Left ventricle myocardium inferior (tissue), 1 donor: Measurements from ENCODE around the gene FBLN2. TPM values are rescaled to one million over a fixed set of nuclear protein-coding genes. Genes with fewer than 3 reads are reported as not detected.

Source experiments
- DNase-seq: peaks from one replicate; pipeline ENCODE4 v3.0.0-alpha.2; 2020
- H3K27ac ChIP-seq: fragments of 200-600 bp; replicated peaks from 2 replicates; pipeline ENCODE4 v1.8.0; 2021
- H3K27me3 ChIP-seq: fragments of 200-600 bp; 2 replicates; pipeline ENCODE4 v1.8.0; 2021; ENCODE audit warnings: low read depth
- H3K36me3 ChIP-seq: fragments of 200-600 bp; 2 replicates; pipeline ENCODE4 v1.8.0; 2021
- H3K4me1 ChIP-seq: fragments of 200-600 bp; 2 replicates; pipeline ENCODE4 v1.8.0; 2021
- H3K4me3 ChIP-seq: fragments of 200-600 bp; 2 replicates; pipeline ENCODE4 v1.8.0; 2021; ENCODE audit warnings: mild to moderate bottlenecking, moderate library complexity
- H3K9me3 ChIP-seq: fragments of 200-600 bp; replicated peaks from 2 replicates; pipeline ENCODE4 v1.8.0; 2021
- intact Hi-C: fragments of 100-400 bp; cut with micrococcal nuclease; formaldehyde crosslinking; loops from one replicate; pipeline ENCODE4 v1.11.0; 2022
- total RNA-seq: library from RNA; stranded (reverse); fragmentation: NEBNext Ultra II Directional; extraction: Animal tissue kit (Norgen Biotek cat#: 25700); gene quantifications from one replicate; pipeline ENCODE4 v1.2.1, GENCODE V29; 2021
- TF ChIP-seq, protein P1 (sequence below): fragments of 200-600 bp; IDR thresholded peaks from 2 replicates; pipeline ENCODE4 v1.8.0; 2021; ENCODE audit warnings: antibody characterized with exemption, mild to moderate bottlenecking, borderline replicate concordance
- donor health status: DM: no; HTN: yes; CAD: no; lungs with severe emphysema.

FBLN2 gene
- total RNA-seq, 1 donor from 2014 or later: 56.7 TPM

- no peaks in the 10 kb centered on the region for H3K36me3 ChIP-seq
- no peak for DNase-seq
- intact Hi-C loops: no loop called here
These were observed 89.0 kb downstream of the FBLN2 start for GRCh38 chr3:13637953-13638352.

DNA sequence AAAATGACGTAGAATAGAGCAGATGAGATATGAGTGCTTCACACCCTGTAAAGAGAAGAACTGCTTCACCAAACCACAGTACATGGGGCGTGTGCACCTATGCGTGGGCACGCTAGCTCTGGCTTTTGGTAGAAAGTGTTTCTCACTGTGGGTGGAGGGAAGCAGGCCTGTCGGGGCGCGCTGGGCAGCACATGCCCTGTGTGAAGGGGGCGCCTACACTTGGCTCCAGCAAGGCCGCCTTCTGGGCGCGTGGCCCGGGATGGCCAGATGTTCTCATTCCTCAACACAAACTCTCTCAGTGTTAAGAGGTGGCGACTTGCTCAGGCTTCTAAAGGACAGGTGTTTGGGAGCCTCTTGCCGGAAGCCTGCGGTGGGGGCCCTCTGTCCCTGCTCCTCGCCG is 90.0 kb downstream of the FBLN2 start:
- no peak for DNase-seq
- intact Hi-C loops: no loop called here

More at GRCh38 chr3:13637953-13638352, 89.0 kb downstream of the FBLN2 start:
- H3K4me3 ChIP-seq: no peak overlapping the region
- H3K27ac ChIP-seq: no peak overlapping the region
- TF ChIP-seq, protein P1, sequence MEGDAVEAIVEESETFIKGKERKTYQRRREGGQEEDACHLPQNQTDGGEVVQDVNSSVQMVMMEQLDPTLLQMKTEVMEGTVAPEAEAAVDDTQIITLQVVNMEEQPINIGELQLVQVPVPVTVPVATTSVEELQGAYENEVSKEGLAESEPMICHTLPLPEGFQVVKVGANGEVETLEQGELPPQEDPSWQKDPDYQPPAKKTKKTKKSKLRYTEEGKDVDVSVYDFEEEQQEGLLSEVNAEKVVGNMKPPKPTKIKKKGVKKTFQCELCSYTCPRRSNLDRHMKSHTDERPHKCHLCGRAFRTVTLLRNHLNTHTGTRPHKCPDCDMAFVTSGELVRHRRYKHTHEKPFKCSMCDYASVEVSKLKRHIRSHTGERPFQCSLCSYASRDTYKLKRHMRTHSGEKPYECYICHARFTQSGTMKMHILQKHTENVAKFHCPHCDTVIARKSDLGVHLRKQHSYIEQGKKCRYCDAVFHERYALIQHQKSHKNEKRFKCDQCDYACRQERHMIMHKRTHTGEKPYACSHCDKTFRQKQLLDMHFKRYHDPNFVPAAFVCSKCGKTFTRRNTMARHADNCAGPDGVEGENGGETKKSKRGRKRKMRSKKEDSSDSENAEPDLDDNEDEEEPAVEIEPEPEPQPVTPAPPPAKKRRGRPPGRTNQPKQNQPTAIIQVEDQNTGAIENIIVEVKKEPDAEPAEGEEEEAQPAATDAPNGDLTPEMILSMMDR: no peak
- H3K4me1 ChIP-seq: no peaks in the 10 kb centered on the region
- H3K27me3 ChIP-seq: peaks cover 56% of the 10 kb centered on the region
- no peaks in the 10 kb centered on the region for H3K9me3 ChIP-seq

DNA sequence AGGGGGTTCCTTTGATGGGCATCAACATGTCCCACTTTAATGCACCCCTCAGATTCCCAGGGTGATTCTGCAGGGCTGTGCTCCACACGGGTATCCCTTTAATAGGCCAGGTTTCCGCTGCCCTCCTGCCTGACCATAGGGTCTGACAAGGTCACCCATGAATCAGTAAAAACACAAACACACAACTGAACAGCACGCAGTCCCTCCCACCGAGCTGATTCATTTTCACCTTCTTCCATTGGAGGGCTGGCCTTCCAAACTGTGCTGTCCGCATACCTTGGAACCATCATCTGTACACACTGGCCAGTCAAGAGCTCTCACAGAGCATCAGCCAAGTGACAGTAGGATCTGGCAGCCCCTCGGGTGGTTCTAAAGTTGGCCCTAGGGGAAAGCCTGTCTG is 93.7 kb downstream of the FBLN2 start:
- H3K27me3 ChIP-seq: peaks cover 68% of the 10 kb centered on the region
- H3K36me3 ChIP-seq: no peaks in the 10 kb centered on the region
- TF ChIP-seq, protein P1: no peak
- DNase-seq: no peak
- intact Hi-C loops: no loop called here
- H3K4me3 ChIP-seq: no peak overlapping the region
- no peaks in the 10 kb centered on the region for H3K9me3 ChIP-seq
- no peak overlapping the region for H3K27ac ChIP-seq
- H3K4me1 ChIP-seq: peaks cover 2% of the 10 kb centered on the region

More for the DNA sequence above, 90.0 kb downstream of the FBLN2 start:
- no peaks in the 10 kb centered on the region for H3K9me3 ChIP-seq
- TF ChIP-seq, protein P1: no peak
- H3K4me3 ChIP-seq: no peak overlapping the region
- H3K27ac ChIP-seq: no peak overlapping the region
- H3K36me3 ChIP-seq: no peaks in the 10 kb centered on the region
- peaks cover 57% of the 10 kb centered on the region for H3K27me3 ChIP-seq
- H3K4me1 ChIP-seq: no peaks in the 10 kb centered on the region

DNA sequence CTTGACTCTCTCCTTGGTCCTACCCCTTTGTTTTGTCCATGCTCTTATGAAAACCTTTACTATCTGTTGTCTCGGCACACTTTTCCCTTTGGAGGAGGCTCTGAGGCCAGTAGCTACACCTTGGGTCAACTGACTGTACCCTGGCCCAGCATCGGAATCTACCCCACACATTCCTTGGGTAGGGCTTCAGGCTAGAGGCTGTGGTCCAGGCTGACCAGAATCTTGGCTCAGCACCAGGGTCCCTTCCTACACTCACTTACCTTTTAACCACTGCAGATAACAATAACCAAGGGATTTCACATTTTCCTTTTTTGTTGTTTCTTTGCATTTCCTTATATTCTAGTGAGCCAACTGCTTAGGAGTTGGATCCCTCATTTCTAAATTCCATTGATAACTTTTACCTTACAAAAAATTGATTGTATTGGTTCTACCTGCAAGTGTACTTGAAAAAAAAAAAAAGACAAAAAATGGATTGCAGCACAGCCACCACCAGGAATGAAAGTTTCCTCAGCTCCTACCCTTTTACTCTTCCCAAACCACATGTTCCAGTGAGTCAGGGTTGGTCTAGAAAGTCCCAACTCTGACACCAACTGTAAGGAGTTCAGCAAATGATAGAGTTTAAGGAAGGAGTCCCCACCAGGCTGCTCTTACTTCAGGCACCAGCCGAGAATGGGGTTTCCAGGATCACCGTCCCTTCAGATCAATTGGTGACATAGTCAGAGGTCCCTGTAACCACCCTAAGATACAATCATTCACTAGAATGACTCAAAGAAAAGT is 95.6 kb downstream of the FBLN2 start:
- H3K36me3 ChIP-seq: no peaks in the 10 kb centered on the region
- no peaks in the 10 kb centered on the region for H3K9me3 ChIP-seq
- peaks cover 60% of the 10 kb centered on the region for H3K27me3 ChIP-seq
- TF ChIP-seq, protein P1: no peak
- peaks cover 8% of the 10 kb centered on the region for H3K4me1 ChIP-seq
- no peak overlapping the region for H3K27ac ChIP-seq
- no peak overlapping the region for H3K4me3 ChIP-seq
- no peak for DNase-seq
- intact Hi-C loops: no loop called here

DNA sequence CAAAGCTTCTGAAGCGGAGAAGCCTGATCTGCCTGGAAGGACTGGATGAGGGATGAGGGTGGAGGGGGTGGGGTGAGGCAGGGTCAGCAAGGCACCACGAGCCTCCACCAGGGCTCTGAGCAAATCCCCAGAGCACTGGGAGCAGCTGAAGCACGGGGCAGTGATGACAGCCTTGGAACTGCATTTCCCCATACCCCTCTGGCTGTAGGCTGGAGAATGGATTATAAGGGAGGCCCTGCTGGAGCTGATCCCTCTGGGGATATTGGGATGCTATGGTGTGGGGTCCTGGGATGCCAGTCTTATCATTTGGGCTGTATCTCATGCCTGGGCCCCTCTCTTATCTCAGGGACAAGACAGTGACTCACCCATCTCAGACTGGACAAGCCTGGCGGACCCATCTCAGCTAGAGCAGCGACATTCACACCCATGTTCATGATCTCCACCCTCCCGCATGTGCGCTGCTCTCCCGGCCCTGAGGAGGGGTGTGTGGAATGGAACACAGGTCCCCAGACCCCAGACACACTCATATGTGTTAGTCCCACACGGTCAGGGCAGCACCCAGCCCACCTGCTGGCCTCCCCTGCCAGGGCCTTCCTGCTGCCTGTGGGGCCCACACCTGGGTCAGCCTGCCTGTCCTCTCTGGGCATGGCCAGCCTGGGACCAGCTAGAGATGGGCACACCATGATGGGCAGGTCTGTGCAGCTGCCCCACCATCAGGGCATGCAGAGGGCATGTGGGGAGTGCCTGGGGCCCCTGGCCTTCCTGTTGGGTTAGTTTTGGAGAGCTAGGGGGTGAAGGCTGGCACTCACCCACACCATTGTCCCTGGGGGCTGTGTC is 97.1 kb downstream of the FBLN2 start:
- intact Hi-C loops: no loop called here
- Histone ChIP-seq H3K9me3 (no peaks in the 10 kb centered on the region), H3K27me3 (peaks cover 49% of the 10 kb centered on the region), H3K4me1 (peaks cover 15% of the 10 kb centered on the region), H3K27ac (no peak overlapping the region), H3K36me3 (no peaks in the 10 kb centered on the region), H3K4me3 (no peak overlapping the region)
- TF ChIP-seq, protein P1: no peak
- DNase-seq: no peak
